BLaER1 (cell line): Measurements from ENCODE around the gene TMEM151A.
A peak's percentile ranks its signal among the peaks of the same experiment; 100 is the strongest.

Experiments
- H3K27ac ChIP-seq: shearing (Covaris generic); formaldehyde crosslinking; 2 replicates; pipeline ENCODE4 v1.8.1; 2022
- H3K27me3 ChIP-seq: shearing (Covaris generic); formaldehyde crosslinking; 2 replicates; pipeline ENCODE4 v1.8.1; 2022
- H3K36me3 ChIP-seq: shearing (Covaris generic); formaldehyde crosslinking; 2 replicates; pipeline ENCODE4 v1.8.1; 2022
- H3K4me1 ChIP-seq: shearing (Covaris generic); formaldehyde crosslinking; 2 replicates; pipeline ENCODE4 v1.8.1; 2022
- H3K4me2 ChIP-seq: shearing (Covaris generic); formaldehyde crosslinking; 2 replicates; pipeline ENCODE4 v1.8.1; 2022
- H3K4me3 ChIP-seq: shearing (Covaris generic); formaldehyde crosslinking; 2 replicates; pipeline ENCODE4 v1.8.1; 2022
- H3K9ac ChIP-seq: shearing (Covaris generic); formaldehyde crosslinking; 2 replicates; pipeline ENCODE4 v1.8.1; 2022
- H3K9me3 ChIP-seq: shearing (Covaris generic); formaldehyde crosslinking; 2 replicates; pipeline ENCODE4 v1.8.1; 2022
- H4K20me1 ChIP-seq: shearing (Covaris generic); formaldehyde crosslinking; 2 replicates; pipeline ENCODE4 v1.8.1; 2022
- Cebpa-rat ChIP-seq: shearing (Covaris generic); IDR thresholded peaks from 2 replicates; pipeline ENCODE4 v1.8.1; 2022

The TMEM151A gene

GRCh38 chr11:66282468-66283455 is 8.9 kb upstream of the TMEM151A start:
- Histone ChIP-seq H4K20me1 (peaks cover 39% of the 10 kb centered on the region), H3K27me3 (no peaks in the 10 kb centered on the region), H3K36me3 (peaks cover 19% of the 10 kb centered on the region; the same call in 1 of the 2 replicates), H3K27ac (no peak overlapping the region), H3K4me1 (peaks cover 53% of the 10 kb centered on the region), H3K9me3 (no peaks in the 10 kb centered on the region), H3K4me2 (peak overlapping the region; percentile 69), H3K4me3 (no peak overlapping the region), H3K9ac (0 out of 2 replicates have a peak overlapping the region, but pooled peaks have one; percentile 8)
- TF ChIP-seq Cebpa-rat: no peak

GRCh38 chr11:66283461-66284105 is 8.1 kb upstream of the TMEM151A start:
- no peak for TF ChIP-seq Cebpa-rat
- H3K27ac ChIP-seq: no peak overlapping the region
- no peaks in the 10 kb centered on the region for H3K27me3 ChIP-seq
- peaks cover 58% of the 10 kb centered on the region for H3K4me1 ChIP-seq
- H3K9ac ChIP-seq: no peak overlapping the region
- H4K20me1 ChIP-seq: peaks cover 44% of the 10 kb centered on the region
- no peak overlapping the region for H3K4me2 ChIP-seq
- no peaks in the 10 kb centered on the region for H3K9me3 ChIP-seq
- H3K4me3 ChIP-seq: no peak overlapping the region
- peaks cover 19% of the 10 kb centered on the region; the same call in 1 of the 2 replicates for H3K36me3 ChIP-seq

GRCh38 chr11:66284526-66285078 is 7.1 kb upstream of the TMEM151A start:
- H4K20me1 ChIP-seq: peaks cover 41% of the 10 kb centered on the region
- 0 out of 2 replicates have a peak overlapping the region, but pooled peaks have one; percentile 27 for H3K9ac ChIP-seq
- H3K4me3 ChIP-seq: no peak overlapping the region
- H3K4me1 ChIP-seq: peaks cover 52% of the 10 kb centered on the region
- H3K9me3 ChIP-seq: no peaks in the 10 kb centered on the region
- peaks cover 19% of the 10 kb centered on the region; the same call in 1 of the 2 replicates for H3K36me3 ChIP-seq
- TF ChIP-seq Cebpa-rat: no peak
- H3K27me3 ChIP-seq: peaks cover under 1% of the 10 kb centered on the region; the same call in 1 of the 2 replicates
- no peak overlapping the region for H3K27ac ChIP-seq
- no peak overlapping the region for H3K4me2 ChIP-seq

GRCh38 chr11:66285250-66285947 is 6.3 kb upstream of the TMEM151A start:
- no peak for TF ChIP-seq Cebpa-rat
- Histone ChIP-seq H3K4me1 (peaks cover 52% of the 10 kb centered on the region), H3K9ac (no peak overlapping the region), H3K9me3 (no peaks in the 10 kb centered on the region), H4K20me1 (peaks cover 33% of the 10 kb centered on the region), H3K4me3 (no peak overlapping the region), H3K27ac (no peak overlapping the region), H3K4me2 (no peak overlapping the region), H3K27me3 (peaks cover 8% of the 10 kb centered on the region), H3K36me3 (peaks cover 19% of the 10 kb centered on the region; the same call in 1 of the 2 replicates)

GRCh38 chr11:66286699-66287098 is 5.0 kb upstream of the TMEM151A start:
- Histone ChIP-seq H3K27ac (no peak overlapping the region), H3K36me3 (peaks cover 19% of the 10 kb centered on the region; the same call in 1 of the 2 replicates), H3K9me3 (no peaks in the 10 kb centered on the region), H3K27me3 (peaks cover 21% of the 10 kb centered on the region), H4K20me1 (peaks cover 21% of the 10 kb centered on the region), H3K9ac (no peak overlapping the region), H3K4me3 (no peak overlapping the region), H3K4me1 (peaks cover 41% of the 10 kb centered on the region), H3K4me2 (no peak overlapping the region)
- no peak for TF ChIP-seq Cebpa-rat

GRCh38 chr11:66287211-66287888 is 4.3 kb upstream of the TMEM151A start:
- Histone ChIP-seq H3K27me3 (peaks cover 28% of the 10 kb centered on the region), H3K9ac (peak overlapping the region; percentile 86; the same call in 1 of the 2 replicates), H3K4me2 (peak overlapping the region; percentile 96), H3K9me3 (no peaks in the 10 kb centered on the region), H3K4me3 (peak overlapping the region; percentile 81), H3K4me1 (peaks cover 42% of the 10 kb centered on the region), H4K20me1 (peaks cover 17% of the 10 kb centered on the region), H3K27ac (no peak overlapping the region), H3K36me3 (peaks cover 19% of the 10 kb centered on the region; the same call in 1 of the 2 replicates)
- TF ChIP-seq Cebpa-rat: no peak

- Histone ChIP-seq H3K4me2 (peak overlapping the region; percentile 96), H3K27ac (peak overlapping the region; percentile 84), H3K9me3 (no peaks in the 10 kb centered on the region), H3K4me1 (peaks cover 35% of the 10 kb centered on the region), H3K4me3 (peak overlapping the region; percentile 81), H3K9ac (peak overlapping the region; percentile 86), H3K36me3 (peaks cover 19% of the 10 kb centered on the region; the same call in 1 of the 2 replicates), H3K27me3 (peaks cover 35% of the 10 kb centered on the region), H4K20me1 (peaks cover 12% of the 10 kb centered on the region)
- TF ChIP-seq Cebpa-rat: no peak
Observed at GRCh38 chr11:66287889-66288670, 3.6 kb upstream of the TMEM151A start.
